Uterus (tissue), 4 donors: ENCODE measurements around the gene TF. TPM values are rescaled to one million over a fixed set of nuclear protein-coding genes. Genes with fewer than 3 reads are reported as not detected.

Experiments
- DNase-seq, 2 donors: peaks; one replicate each; pipeline ENCODE4 v3.0.0-alpha.2; 2019 to 2020
- H3K27ac ChIP-seq, 2 donors: fragments of 200-600 bp; sonication (generic); 1 replicate in 1 of 2; 2 replicates in 1 of 2; pipeline ENCODE4 v1.5.1; 2016 to 2018
- H3K27me3 ChIP-seq, 2 donors: fragments of 200-600 bp; sonication (generic); one replicate each; pipeline ENCODE4 v1.5.1; 2018 to 2019; ENCODE audit warnings: control low read depth in 1 of 2
- H3K36me3 ChIP-seq, 2 donors: fragments of 200-600 bp; sonication (generic); one replicate each; pipeline ENCODE4 v1.5.1; 2019; ENCODE audit warnings: control low read depth in 1 of 2
- H3K4me1 ChIP-seq, 2 donors: fragments of 200-600 bp; sonication (generic); one replicate each; pipeline ENCODE4 v1.5.1; 2018 to 2019; ENCODE audit warnings: control low read depth in 1 of 2
- H3K4me3 ChIP-seq, 2 donors: fragments of 200-600 bp; sonication (generic); 1 replicate in 1 of 2; 2 replicates in 1 of 2; pipeline ENCODE4 v1.5.1; 2018 to 2019; ENCODE audit warnings: mild to moderate bottlenecking in 1 of 2
- H3K9me3 ChIP-seq, 2 donors: fragments of 200-600 bp; sonication (generic); one replicate each; pipeline ENCODE4 v1.5.1; 2019; ENCODE audit warnings: control low read depth in 1 of 2
- CTCF ChIP-seq, 4 experiments: fragments of 200-600 bp in 2 of 4; fragments of 450-650 bp in 2 of 4; sonication (generic) in 2 of 4; IDR thresholded peaks; one replicate each; pipeline ENCODE4 v1.5.1; 2016 to 2019; ENCODE audit warnings: antibody characterized with exemption in 4 of 4, mild to moderate bottlenecking in 2 of 4, moderate library complexity in 1 of 4
- POLR2A ChIP-seq, 2 donors: fragments of 450-650 bp; IDR thresholded peaks; one replicate each; pipeline ENCODE4 v1.6.1; 2016; ENCODE audit warnings: antibody characterized with exemption in 2 of 2, mild to moderate bottlenecking in 1 of 2, moderate library complexity in 1 of 2
- intact Hi-C: fragments of 100-400 bp; cut with DNase I; formaldehyde crosslinking; loops from one replicate; pipeline ENCODE4 v1.15.1; 2023; ENCODE audit warnings: low total_unique reads
- total RNA-seq, 4 donors: library from RNA; depleted of rRNA in 3 of 4; stranded (reverse); fragments of >200 nt in 3 of 4; gene quantifications; one replicate each; pipeline versions ENCODE4 v1.1.0 to v1.2.4, GENCODE V29; 2014 to 2023
- donor health status: DM: yes; HTN: yes; CAD: no.

Gene TF
- total RNA-seq, 4 donors from 2014 or later: 1.7 to 6.1 TPM; not detected in 2

GRCh38 chr3:133837487-133838295 lies 91.5 kb downstream of the TF start:
- Histone ChIP-seq H3K4me3 (no peak overlapping the region), H3K4me1 (no peaks in the 10 kb centered on the region), H3K27ac (no peak overlapping the region), H3K36me3 (no peaks in the 10 kb centered on the region), H3K27me3 (no peaks in the 10 kb centered on the region), H3K9me3 (no peaks in the 10 kb centered on the region)
- TF ChIP-seq POLR2A (IDR thresholded peaks at IDR 0.05) (no peak), CTCF (IDR thresholded peaks at IDR 0.05) (no peak)
- DNase-seq: no peak
- intact Hi-C loops: no loop called here

- Histone ChIP-seq H3K27me3 (no peaks in the 10 kb centered on the region), H3K4me3 (no peak overlapping the region), H3K9me3 (no peaks in the 10 kb centered on the region), H3K4me1 (no peaks in the 10 kb centered on the region), H3K36me3 (no peaks in the 10 kb centered on the region), H3K27ac (no peak overlapping the region)
- no peak for TF ChIP-seq CTCF (IDR thresholded peaks at IDR 0.05)
- TF ChIP-seq POLR2A (IDR thresholded peaks at IDR 0.05): no peak
- no peak for DNase-seq
- intact Hi-C loops: no loop called here
These were observed 92.2 kb downstream of the TF start for GRCh38 chr3:133838296-133838789.

- Histone ChIP-seq H3K36me3 (no peaks in the 10 kb centered on the region), H3K27ac (no peak overlapping the region), H3K9me3 (no peaks in the 10 kb centered on the region), H3K4me3 (no peak overlapping the region), H3K27me3 (no peaks in the 10 kb centered on the region), H3K4me1 (no peaks in the 10 kb centered on the region)
- TF ChIP-seq POLR2A (IDR thresholded peaks at IDR 0.05) (no peak), CTCF (IDR thresholded peaks at IDR 0.05) (no peak)
- DNase-seq: no peak
- intact Hi-C loops: no loop called here
These were observed 93.0 kb downstream of the TF start for GRCh38 chr3:133838916-133839800.

GRCh38 chr3:133840055-133840737 lies 94.0 kb downstream of the TF start:
- H3K27me3 ChIP-seq: no peaks in the 10 kb centered on the region
- H3K9me3 ChIP-seq: no peaks in the 10 kb centered on the region
- H3K27ac ChIP-seq: no peak overlapping the region
- H3K36me3 ChIP-seq: no peaks in the 10 kb centered on the region
- no peak overlapping the region for H3K4me3 ChIP-seq
- TF ChIP-seq POLR2A (IDR thresholded peaks at IDR 0.05) (no peak), CTCF (IDR thresholded peaks at IDR 0.05) (no peak)
- intact Hi-C loops: no loop called here
- H3K4me1 ChIP-seq: no peaks in the 10 kb centered on the region
- no peak for DNase-seq
